Body of pancreas (tissue), 4 donors: ENCODE data around the gene TBL1Y.
"Not testable (repeated sequence)": the region's sequence is repeated elsewhere in the genome, so short reads cannot be mapped to it uniquely, and the experiment has no call there.

Experiments used
- CTCF ChIP-seq, 7 experiments: fragments of 450-650 bp in 4 of 7; fragments of 200-600 bp in 3 of 7; sonication (generic) in 3 of 7; IDR thresholded peaks; one replicate each; pipeline ENCODE4 v1.5.1; 2016 to 2019; ENCODE audit warnings: antibody characterized with exemption in 7 of 7
- POLR2A ChIP-seq, 3 donors: fragments of 450-650 bp; IDR thresholded peaks; one replicate each; pipeline ENCODE4 v1.6.1; 2016; ENCODE audit warnings: antibody characterized with exemption in 3 of 3, mild to moderate bottlenecking in 2 of 3

DNA sequence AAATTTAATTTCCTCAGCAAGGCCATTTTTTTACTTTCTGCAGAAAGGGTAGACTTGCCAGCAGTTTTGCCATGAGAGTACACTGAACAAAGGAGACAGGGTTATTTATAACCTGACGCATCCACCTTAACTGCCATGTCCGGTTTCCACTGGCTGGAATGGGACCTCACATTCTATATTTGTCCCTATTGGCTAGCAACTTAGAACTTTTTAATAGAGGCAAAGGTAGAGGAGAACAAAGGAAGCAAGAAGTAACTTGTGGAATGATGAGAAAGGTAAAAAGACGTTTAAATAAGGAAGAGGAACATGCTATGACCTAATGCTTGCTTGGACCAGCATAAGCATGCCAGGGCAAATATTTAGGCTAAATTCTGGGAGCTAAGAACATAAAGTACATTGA lies 142.0 kb downstream of the TBL1Y start:
- TF ChIP-seq CTCF, POLR2A (IDR thresholded peaks at IDR 0.05): not testable (repeated sequence)
